GM18868 (cell line): ENCODE data around the gene RCBTB2.

Source experiments
- ATAC-seq: cut with Tn5 transposase; IDR thresholded peaks from one replicate; pipeline ENCODE4 v1.9.1; 2021; ENCODE audit warnings: mild to moderate bottlenecking, moderate library complexity; ENCODE audit not compliant: unreplicated experiment

RCBTB2 gene

GRCh38 chr13:48496271-48497161 is 36.4 kb downstream of the RCBTB2 start:
- ATAC-seq, result no peak

DNA sequence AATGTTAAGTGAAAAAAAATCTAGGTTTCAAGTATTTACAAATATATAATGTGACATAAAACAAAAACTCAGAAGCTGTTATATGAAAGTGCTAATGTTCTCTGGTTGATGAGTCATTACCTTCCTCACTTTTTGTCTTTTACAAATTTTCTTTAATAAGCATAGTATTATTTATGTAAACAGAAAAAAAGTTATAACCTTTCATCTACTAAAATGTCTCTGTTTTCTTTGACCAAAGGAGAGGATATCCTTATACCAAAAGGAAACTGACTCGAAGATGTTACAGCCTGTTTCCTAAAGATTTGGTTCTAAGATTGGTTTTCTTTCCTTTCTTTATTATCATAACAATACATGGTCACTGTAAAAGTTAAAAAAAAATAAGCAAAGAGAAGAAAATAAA is 38.0 kb downstream of the RCBTB2 start:
- no peak for ATAC-seq

DNA sequence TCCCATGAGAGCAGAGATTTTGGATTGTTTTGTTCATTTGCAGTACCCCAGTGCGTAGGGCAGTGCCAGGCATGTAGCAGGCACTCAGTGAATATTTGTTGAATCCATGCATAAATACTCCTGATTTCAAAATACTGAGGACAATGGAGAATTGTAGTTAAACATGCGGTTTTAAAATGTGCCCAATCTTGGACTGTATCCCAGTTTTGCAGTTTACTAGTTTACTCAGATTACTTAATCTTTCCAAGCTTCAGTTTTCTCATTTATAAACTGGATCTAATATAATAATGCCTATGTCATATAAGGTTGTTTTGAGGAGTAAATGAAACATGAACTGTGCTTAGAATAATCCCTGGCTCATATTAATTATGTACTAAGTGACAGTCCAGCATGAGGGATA is 39.0 kb downstream of the RCBTB2 start:
- no peak for ATAC-seq

- no peak for ATAC-seq
These were observed 39.7 kb downstream of the RCBTB2 start for GRCh38 chr13:48493066-48493765.

GRCh38 chr13:48492470-48493065 is 40.3 kb downstream of the RCBTB2 start:
- ATAC-seq, result peak; percentile 82

DNA sequence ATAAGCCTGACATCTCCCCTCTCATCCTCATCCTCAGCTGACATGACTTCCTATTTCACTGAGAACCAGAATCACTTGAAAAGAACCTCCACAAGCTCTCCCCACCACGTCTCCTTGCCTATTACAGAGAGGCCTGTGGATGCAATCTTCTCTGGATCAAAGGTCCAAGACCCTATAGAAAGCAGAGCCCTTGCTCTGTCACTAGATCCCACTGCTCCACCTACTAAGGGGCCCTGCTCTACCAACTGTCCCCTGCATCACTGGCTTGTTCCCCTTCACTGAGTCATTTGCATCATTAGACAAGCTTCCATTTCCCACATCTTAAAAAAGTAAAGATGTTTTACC is 40.8 kb downstream of the RCBTB2 start:
- ATAC-seq, result peak; percentile 58

DNA sequence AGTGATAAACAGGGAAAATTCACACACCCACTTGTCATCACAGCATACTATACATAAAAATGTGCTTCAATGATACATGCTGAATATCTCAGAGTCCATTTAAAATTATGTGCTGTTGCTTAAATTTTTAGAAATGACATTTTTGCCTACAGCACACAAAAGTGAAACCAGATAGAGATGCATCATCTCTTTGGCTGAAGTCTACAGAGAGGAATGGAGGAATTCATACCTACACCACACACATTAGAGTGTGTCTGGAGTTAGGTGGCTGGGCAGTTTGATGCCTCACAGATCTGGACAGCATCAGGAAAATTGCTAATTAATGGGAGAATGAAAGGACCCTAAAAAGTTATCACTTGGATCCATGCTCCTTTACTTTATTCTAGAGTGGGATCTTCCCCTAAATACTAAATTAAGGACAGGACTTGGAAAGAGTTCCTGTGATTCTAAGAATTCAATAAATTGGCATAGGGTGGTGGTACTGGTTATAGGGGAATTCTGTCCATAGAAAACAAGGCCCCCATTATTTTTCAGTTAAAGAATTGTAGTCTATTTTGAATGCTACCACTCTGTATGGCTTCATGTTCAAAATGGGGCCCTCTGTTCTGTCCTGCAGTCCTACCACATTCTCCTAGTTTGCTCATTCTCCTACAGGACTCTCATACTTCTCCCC is 41.3 kb downstream of the RCBTB2 start:
- ATAC-seq, result no peak

DNA sequence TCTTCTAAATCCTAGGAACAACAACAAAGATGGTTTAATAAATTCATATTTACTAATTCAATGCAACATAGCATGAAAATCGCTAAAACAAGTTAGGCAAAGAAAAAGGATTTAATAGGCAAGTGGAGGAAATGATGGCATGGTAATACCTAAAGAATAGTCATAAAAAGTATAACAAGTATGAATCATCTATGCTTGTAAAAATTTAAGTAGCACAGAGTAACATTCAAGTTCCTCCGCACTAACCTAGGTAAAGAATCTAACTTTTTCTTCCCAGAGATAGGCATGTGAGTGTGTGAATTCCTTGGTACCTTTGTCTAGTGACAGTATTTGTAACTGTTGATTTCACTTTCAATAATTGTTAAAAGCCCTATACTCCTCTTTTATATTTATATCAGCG is 42.6 kb downstream of the RCBTB2 start:
- no peak for ATAC-seq

- no peak for ATAC-seq
These were observed 43.2 kb downstream of the RCBTB2 start for GRCh38 chr13:48489666-48490065.

GRCh38 chr13:48488995-48489394 is 43.9 kb downstream of the RCBTB2 start:
- ATAC-seq, result peak; percentile 26

GRCh38 chr13:48487968-48488367 is 44.9 kb downstream of the RCBTB2 start:
- no peak for ATAC-seq

- ATAC-seq, result no peak
These were observed 46.0 kb downstream of the RCBTB2 start for GRCh38 chr13:48486836-48487235.

DNA sequence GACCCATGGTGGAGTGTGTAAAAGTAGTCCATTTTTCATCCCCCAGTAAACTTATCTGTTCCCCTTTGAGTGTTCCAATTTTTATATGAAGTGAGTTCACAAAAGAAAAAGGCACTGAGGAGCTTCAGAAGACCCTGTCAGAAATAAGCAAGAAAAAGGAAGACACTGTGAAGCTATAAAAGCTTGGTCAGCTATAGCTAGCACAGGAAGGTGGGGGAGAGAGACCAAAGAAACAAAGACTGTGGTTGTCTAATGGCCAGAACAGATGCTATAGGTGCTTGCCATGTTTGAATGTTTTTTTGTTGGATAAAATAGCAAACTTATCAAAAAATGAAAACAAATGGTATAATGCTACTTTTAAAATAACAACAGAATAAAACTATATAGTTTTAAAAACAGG is 46.5 kb downstream of the RCBTB2 start:
- no peak for ATAC-seq

DNA sequence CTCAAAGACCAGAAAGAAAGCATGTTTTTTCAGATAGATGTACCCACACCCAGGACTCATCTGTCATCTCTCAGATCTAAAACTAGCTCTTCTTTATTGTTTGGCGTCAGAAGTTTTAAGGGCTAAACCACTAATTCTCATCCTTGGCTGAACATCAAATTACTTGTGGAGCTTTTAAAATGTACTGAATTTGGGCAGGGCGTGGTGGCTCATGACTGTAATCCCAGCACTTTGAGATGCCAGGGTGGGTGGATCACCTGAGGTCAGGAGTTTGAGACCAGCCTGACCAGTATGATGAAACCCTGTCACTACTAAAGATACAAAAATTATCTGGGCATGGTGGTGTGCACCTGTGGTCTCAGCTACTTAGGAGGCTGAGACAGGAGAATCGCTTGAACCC is 47.4 kb downstream of the RCBTB2 start:
- no peak for ATAC-seq

- ATAC-seq, result no peak
These were observed 49.3 kb downstream of the RCBTB2 start for GRCh38 chr13:48483575-48483974.

DNA sequence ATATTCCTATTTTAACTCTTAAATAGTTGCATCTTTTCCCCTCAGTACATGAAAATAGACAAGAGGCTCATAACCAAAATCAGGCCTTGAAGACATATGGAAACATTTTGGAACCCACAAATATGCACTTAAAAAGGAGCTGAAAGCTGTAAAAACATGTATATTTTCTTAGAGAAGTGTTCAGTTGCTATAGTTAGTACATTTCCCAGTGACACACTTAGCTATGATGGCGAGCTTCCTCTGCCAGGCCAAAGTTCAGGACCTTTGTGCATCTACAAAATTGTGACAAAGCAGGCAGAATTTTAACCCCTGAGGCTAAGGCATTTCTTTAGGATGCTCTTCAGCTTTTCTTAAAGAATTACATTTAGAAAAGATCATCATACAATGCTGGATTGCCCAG is 54.5 kb downstream of the RCBTB2 start:
- ATAC-seq, result no peak

DNA sequence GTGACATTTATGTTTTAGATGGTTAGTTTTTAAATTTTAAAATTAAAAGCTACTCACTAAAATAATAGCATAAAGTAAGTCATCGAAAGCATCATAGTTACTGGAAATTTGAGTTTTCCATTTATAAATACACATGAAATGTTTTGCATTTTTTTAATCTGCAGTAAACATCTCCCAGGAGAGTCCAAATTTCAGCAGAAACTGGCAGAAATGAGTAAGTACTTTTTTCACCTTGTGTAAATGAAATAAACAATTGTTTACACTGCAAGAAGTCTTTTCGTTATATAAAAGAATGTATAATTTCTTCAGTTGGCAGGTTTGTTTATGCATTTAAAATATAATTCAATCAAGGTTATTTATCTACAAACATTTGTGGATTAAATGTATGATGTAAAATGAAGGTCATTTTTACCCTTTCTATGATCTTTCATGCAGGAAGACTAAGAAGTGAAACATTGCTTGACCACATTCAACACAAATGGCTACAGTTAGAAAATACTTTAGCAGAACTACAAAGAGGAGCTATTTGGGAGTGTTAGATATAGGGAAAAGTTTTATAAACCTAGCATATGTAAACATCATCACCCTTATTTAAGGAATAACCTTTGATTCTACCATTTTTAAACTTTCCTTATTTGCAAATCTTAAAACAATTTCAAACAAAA is 55.6 kb downstream of the RCBTB2 start:
- ATAC-seq, result peak; percentile 81

- no peak for ATAC-seq
These were observed 56.2 kb downstream of the RCBTB2 start for GRCh38 chr13:48476686-48477085.

- peak; percentile 43 for ATAC-seq
These were observed 56.7 kb downstream of the RCBTB2 start for GRCh38 chr13:48476215-48476614.

DNA sequence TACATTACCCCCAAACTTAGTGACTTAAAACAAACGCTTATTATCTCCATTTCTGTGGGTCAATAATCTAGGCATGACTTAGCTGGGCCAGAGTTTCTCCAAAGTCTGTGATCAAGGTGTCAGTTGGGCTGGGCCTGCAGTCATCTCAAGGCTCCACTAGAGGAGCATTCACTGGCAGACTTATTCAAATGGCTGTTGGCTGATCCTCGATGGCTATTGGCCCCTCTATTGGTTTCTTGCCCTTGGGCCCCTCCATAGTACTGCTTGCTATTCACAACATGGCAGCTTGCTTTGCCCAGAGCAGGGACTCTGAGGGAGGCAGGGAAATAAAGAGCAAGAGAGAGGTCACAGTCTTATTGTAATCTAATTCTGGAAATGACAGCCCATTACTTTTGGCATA is 57.6 kb downstream of the RCBTB2 start:
- ATAC-seq, result no peak
